ENCODE data around the gene IL1RL2.
A peak's percentile ranks its signal among the peaks of the same experiment; 100 is the strongest.

The IL1RL2 gene

DNA sequence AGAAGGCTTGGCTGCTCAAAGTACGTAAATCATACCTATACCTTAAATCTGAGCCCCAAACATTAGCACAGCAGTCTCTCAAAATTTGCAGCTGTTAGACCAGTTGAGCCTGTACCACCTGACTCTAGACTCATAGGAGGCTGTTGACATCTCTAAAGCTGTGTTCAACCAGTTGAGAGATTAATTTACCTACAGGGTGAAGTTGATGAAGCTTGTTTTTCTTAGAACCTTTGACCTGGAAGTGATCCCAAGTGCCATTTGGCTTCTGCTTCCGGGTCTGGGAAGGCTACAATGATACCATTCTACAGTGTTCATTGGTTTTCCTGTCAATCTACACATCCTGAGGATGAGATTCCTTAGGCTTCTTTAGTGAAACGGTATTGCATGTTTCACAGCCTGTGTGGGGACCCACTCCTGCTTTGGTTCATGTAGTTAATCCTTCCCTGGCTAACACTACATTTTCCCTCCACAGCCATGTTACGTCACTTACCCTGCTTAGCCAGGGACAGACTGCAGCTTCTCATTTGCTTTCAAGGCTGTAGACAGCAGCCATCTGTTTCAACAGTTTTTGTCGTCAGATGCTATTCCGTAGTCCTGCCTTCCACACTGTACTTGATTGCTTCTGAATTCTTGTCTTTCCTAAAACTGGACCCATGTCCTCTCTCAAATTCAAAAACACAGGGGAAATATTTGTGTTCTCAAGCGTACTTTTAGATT, 4.7 kb upstream of the IL1RL2 start:
- Histone ChIP-seq H3K36me3 (ENCODE audit: insufficient read depth, low read length) (no peaks in the 10 kb centered on the region), H3K27me3 (ENCODE audit: control insufficient read depth in 1 of 2, insufficient read depth in 2 of 2, low read length in 2 of 2) (peaks cover 0 to 1% of the 10 kb centered on the region in 2 donors), H3K9ac (ENCODE audit: low read length) (no peak overlapping the region), H3K9me3 (ENCODE audit: low read length) (no peaks in the 10 kb centered on the region), H3K4me3 (ENCODE audit: low read depth in 1 of 2, low read length in 2 of 2) (no peak overlapping the region), H3K4me1 (ENCODE audit: insufficient read depth, low read length) (peaks cover 4% of the 10 kb centered on the region), H3K27ac (ENCODE audit: low read depth, low read length) (no peak overlapping the region)

DNA sequence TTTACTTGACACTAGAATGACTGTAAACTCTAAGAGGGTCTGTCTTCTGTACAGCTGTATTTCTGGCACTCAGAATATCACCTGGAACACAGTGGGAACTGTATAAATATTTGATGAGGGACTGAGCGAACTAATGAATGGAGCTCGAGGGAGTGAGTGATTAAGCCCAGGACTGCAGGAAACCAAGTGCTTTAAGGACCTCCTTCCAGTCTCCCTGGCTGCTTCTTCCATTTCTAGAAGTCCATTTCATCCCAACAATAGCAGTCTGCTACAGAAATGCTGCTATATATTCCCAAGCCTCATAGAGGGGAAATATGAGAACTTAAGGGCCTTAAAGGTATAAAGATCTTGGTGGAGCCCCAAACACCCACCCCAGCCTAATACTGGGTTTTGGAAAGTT, 2.8 kb upstream of the IL1RL2 start:
- Histone ChIP-seq H3K9ac (ENCODE audit: low read length) (no peak overlapping the region), H3K9me3 (ENCODE audit: low read length) (no peaks in the 10 kb centered on the region), H3K36me3 (ENCODE audit: insufficient read depth, low read length) (no peaks in the 10 kb centered on the region), H3K4me3 (ENCODE audit: low read depth in 1 of 2, low read length in 2 of 2) (no peak overlapping the region), H3K27ac (ENCODE audit: low read depth, low read length) (no peak overlapping the region), H3K4me1 (ENCODE audit: insufficient read depth, low read length) (peaks cover 5% of the 10 kb centered on the region), H3K27me3 (ENCODE audit: control insufficient read depth in 1 of 2, insufficient read depth in 2 of 2, low read length in 2 of 2) (peaks cover 0 to 6% of the 10 kb centered on the region in 2 donors)

DNA sequence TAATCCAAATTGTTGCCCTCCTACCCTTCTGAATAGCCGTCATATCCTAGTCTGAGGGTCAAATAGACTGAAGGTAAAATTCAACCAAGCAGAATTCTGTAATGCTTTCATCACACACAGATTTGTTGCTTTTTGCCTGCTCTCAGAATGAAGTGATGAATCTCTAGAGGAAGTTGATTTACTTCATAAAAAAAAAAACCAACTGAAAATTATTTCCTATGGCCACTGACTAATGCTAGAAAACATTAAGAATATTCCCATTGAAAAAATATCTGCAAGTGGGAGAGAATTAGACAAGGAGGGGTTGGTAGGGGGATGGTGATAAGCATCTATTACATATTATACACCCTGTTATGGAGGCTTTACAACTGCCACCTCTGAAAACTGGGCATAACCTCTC, 2.3 kb upstream of the IL1RL2 start:
- H3K27me3 ChIP-seq (ENCODE audit: control insufficient read depth in 1 of 2, insufficient read depth in 2 of 2, low read length in 2 of 2): peaks cover 0 to 6% of the 10 kb centered on the region in 2 donors
- no peak overlapping the region for H3K27ac ChIP-seq (ENCODE audit: low read depth, low read length)
- no peaks in the 10 kb centered on the region for H3K36me3 ChIP-seq (ENCODE audit: insufficient read depth, low read length)
- no peaks in the 10 kb centered on the region for H3K9me3 ChIP-seq (ENCODE audit: low read length)
- peaks cover 5% of the 10 kb centered on the region for H3K4me1 ChIP-seq (ENCODE audit: insufficient read depth, low read length)
- no peak overlapping the region for H3K9ac ChIP-seq (ENCODE audit: low read length)
- no peak overlapping the region for H3K4me3 ChIP-seq (ENCODE audit: low read depth in 1 of 2, low read length in 2 of 2)

DNA sequence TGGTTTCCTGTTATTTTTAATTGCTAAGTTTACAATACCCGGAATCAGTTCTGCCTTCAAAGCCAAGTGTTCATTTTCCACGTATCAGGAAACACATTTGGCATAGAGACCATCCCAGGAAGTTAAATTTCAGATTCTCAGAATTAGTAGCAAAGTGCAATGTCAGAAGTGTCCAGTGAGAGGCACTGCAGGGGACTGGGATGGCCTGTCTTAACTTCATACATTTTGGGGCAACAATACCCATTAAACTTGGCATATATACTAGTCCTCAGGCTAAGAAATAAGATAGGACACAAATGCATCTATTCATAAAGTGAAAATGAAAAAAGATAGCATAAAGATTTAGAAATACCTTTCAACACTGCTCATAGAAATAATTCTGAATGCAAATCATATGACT, 1.5 kb upstream of the IL1RL2 start:
- Histone ChIP-seq H3K9me3 (ENCODE audit: low read length) (no peaks in the 10 kb centered on the region), H3K27me3 (ENCODE audit: control insufficient read depth in 1 of 2, insufficient read depth in 2 of 2, low read length in 2 of 2) (peaks cover 0 to 6% of the 10 kb centered on the region in 2 donors), H3K4me3 (ENCODE audit: low read depth in 1 of 2, low read length in 2 of 2) (no peak overlapping the region), H3K4me1 (ENCODE audit: insufficient read depth, low read length) (peaks cover 5% of the 10 kb centered on the region), H3K27ac (ENCODE audit: low read depth, low read length) (no peak overlapping the region), H3K36me3 (ENCODE audit: insufficient read depth, low read length) (no peaks in the 10 kb centered on the region), H3K9ac (ENCODE audit: low read length) (no peak overlapping the region)

DNA sequence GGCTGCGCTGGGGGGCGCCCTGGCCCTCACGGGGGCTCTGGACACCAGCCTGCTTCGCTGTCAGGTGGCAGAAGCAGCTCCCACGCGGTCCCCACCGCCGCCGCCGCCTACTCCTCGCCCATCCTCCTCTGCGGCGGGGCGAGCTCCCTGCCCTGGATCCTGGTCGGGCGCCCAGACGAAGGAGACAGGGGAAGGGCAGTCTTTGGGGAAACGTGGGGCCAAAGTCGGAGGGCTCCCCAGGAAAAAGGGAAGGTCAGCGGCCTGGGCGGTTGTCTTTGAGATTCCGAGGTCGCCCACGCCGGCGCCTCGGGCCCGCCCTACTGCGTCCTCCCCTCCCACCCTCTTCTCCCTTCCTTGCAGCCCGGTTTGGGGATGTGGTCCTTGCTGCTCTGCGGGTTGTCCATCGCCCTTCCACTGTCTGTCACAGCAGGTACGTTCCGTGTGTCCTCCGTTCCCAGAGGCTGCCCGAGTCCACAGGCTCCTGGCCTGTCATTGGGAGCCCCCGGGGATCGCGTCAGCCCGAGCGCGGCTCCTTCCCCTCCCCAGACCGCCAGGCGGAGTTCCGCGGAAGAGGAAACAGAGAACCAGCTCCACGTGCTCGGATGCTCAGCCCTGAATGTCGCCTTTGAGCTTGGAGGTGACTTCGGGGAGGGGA, 800 bp downstream of the IL1RL2 start:
- Histone ChIP-seq H3K4me3 (ENCODE audit: low read depth in 1 of 2, low read length in 2 of 2) (peak overlapping the region; percentile 70 to 73), H3K9me3 (ENCODE audit: low read length) (no peaks in the 10 kb centered on the region), H3K9ac (ENCODE audit: low read length) (peak overlapping the region; percentile 43), H3K36me3 (ENCODE audit: insufficient read depth, low read length) (no peaks in the 10 kb centered on the region), H3K27ac (ENCODE audit: low read depth, low read length) (peak overlapping the region; percentile 14), H3K27me3 (ENCODE audit: control insufficient read depth in 1 of 2, insufficient read depth in 2 of 2, low read length in 2 of 2) (peaks cover 0 to 6% of the 10 kb centered on the region in 2 donors), H3K4me1 (ENCODE audit: insufficient read depth, low read length) (peaks cover 5% of the 10 kb centered on the region)

DNA sequence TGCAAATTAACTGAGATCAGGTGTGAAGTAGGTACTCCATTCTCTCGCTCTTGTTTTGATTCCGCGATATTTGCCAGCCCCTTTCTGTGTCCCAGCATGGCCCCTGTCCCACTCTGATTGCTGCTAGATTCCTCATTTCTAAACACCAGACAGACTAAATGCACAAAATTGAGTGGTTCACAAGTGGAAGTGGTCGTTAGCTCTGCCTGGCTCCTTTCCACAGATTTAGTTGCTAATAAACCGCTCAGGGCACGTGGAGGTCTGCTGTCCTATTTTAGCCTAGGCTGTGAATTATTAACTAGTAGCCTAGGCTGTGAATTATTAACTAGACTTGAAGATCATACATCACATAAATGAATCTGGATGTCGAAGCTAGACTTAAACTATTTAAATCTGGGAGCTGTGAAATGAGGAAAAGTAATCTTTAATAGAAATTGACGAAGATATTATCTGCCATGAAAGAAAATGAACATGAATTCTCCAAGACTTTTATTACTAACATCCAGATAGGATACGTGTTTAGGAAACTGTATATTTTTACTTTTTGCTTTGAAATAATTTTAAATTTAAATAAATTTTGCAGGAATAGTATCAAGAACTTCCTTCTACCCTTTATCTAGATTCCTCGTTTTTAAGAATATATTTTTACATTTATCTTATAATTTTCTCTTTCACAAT, 3.7 kb downstream of the IL1RL2 start:
- H3K4me1 ChIP-seq (ENCODE audit: insufficient read depth, low read length): peaks cover 5% of the 10 kb centered on the region
- no peaks in the 10 kb centered on the region for H3K9me3 ChIP-seq (ENCODE audit: low read length)
- H3K4me3 ChIP-seq (ENCODE audit: low read depth in 1 of 2, low read length in 2 of 2): no peak overlapping the region
- H3K27me3 ChIP-seq (ENCODE audit: control insufficient read depth in 1 of 2, insufficient read depth in 2 of 2, low read length in 2 of 2): peaks cover 0 to 6% of the 10 kb centered on the region in 2 donors
- H3K36me3 ChIP-seq (ENCODE audit: insufficient read depth, low read length): no peaks in the 10 kb centered on the region
- H3K27ac ChIP-seq (ENCODE audit: low read depth, low read length): no peak overlapping the region
- H3K9ac ChIP-seq (ENCODE audit: low read length): no peak overlapping the region

DNA sequence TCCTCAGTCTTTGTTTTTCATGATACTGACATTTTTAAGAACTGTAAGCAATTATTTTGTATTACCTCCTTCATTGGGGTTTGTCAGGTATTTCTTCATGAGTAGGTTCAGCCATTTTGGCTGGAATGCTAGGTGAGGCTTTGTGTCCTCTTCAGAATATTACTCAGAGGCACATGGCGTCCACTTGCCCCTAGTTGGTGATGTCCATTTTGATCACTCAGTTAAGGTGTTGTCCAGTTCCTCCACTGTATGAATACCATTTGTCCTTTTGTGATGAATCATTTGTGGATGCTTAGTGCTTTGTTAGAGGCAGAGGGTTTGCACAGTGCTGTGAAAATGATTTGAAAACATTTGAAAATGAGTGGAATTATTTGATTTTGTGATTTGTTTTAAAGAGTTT, 4.7 kb downstream of the IL1RL2 start:
- Histone ChIP-seq H3K27ac (ENCODE audit: low read depth, low read length) (no peak overlapping the region), H3K4me1 (ENCODE audit: insufficient read depth, low read length) (peaks cover 5% of the 10 kb centered on the region), H3K27me3 (ENCODE audit: control insufficient read depth in 1 of 2, insufficient read depth in 2 of 2, low read length in 2 of 2) (peaks cover 0 to 6% of the 10 kb centered on the region in 2 donors), H3K9ac (ENCODE audit: low read length) (no peak overlapping the region), H3K4me3 (ENCODE audit: low read depth in 1 of 2, low read length in 2 of 2) (no peak overlapping the region), H3K9me3 (ENCODE audit: low read length) (no peaks in the 10 kb centered on the region), H3K36me3 (ENCODE audit: insufficient read depth, low read length) (no peaks in the 10 kb centered on the region)

DNA sequence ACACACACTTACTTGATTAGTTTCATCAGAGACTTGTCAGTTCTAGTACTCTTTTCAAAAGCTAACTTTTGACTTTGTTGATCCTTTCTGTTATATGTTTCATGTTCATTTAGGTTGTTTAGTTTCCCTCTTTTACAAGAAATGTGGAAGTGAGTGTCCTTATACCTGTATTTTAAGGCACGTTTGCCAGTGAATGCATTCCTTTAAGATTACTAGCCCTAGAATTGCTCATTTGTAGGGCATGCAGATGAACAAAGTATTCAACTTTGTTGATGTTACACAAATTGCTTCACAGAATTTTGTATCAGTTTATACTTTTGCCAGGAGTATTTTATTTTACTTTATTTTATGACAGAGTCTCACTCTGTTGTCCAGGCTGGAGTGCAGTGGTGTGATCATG, 6.3 kb downstream of the IL1RL2 start:
- Histone ChIP-seq H3K4me1 (ENCODE audit: insufficient read depth, low read length) (no peaks in the 10 kb centered on the region), H3K27me3 (ENCODE audit: control insufficient read depth in 1 of 2, insufficient read depth in 2 of 2, low read length in 2 of 2) (no peaks in the 10 kb centered on the region), H3K27ac (ENCODE audit: low read depth, low read length) (no peak overlapping the region), H3K9ac (ENCODE audit: low read length) (no peak overlapping the region), H3K9me3 (ENCODE audit: low read length) (no peaks in the 10 kb centered on the region), H3K36me3 (ENCODE audit: insufficient read depth, low read length) (no peaks in the 10 kb centered on the region), H3K4me3 (ENCODE audit: low read depth in 1 of 2, low read length in 2 of 2) (no peak overlapping the region)

DNA sequence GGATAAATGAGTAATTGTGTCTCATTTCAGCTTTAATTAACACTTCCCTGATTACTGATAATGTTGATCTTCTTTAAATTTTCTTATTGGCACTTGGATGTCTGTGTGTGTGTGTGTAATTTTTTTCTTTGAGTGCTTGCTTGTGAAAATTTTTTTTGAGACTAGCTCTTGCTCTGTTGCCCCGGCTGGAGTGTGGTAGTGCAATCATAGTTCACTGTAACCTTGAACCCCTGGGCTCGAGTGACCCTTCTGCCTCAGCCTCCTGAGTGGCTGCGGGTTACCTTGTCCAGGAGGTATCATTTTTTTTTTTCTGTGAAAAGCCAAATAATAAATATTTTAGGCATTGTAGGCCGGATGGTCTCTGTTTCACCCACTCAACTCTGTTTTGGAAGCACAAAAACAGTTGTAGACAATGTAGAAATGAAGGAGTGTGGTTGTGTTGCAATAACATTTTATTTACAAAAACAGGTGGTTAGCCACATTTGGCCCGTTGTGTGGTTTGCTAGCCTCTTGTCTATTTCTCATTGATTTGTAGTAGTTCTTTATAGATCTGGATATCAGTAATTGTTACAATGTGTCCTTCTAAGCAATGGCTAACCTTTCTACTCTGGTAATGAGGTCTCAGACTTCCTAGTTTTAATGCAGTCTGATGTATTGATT, 7.9 kb downstream of the IL1RL2 start:
- Histone ChIP-seq H3K27me3 (ENCODE audit: control insufficient read depth in 1 of 2, insufficient read depth in 2 of 2, low read length in 2 of 2) (no peaks in the 10 kb centered on the region), H3K9ac (ENCODE audit: low read length) (no peak overlapping the region), H3K4me3 (ENCODE audit: low read depth in 1 of 2, low read length in 2 of 2) (no peak overlapping the region), H3K4me1 (ENCODE audit: insufficient read depth, low read length) (no peaks in the 10 kb centered on the region), H3K27ac (ENCODE audit: low read depth, low read length) (no peak overlapping the region), H3K9me3 (ENCODE audit: low read length) (no peaks in the 10 kb centered on the region), H3K36me3 (ENCODE audit: insufficient read depth, low read length) (no peaks in the 10 kb centered on the region)

DNA sequence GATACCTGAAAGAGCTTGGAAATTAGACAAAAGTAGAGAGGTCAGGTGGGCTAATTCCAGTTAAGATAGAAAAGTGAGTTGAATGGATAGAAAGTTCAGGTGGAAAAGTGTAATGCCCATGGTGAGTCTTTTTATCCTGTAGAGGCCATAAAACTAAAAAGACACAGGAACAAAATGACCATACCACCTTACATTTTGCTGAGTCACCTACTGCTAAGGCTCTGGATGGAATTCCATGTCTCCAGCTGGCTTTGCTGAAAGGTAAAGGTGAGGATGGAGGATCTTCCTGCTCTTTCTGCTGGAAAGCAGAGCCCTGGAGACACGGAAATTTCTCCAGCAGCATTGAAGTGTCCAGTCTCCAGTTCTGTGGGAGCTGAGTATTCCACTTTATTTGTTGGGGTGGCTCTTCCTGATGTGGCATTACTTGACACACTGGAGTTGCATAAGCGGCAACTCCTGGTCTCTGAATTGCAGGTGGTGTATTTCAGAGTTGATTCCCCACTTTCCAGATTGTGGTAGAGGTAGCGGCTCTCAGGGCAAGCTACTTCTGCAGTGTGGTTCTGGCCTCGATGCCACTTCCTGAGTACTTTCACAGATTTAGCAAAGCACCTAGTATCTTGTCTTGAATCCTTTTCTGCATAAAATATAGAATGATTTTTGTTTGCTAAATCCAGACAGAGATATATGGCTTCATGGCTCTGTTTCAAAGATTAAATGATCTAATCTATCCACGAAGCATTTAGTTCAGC, 10.7 kb downstream of the IL1RL2 start:
- Histone ChIP-seq H3K9ac (ENCODE audit: low read length) (no peak overlapping the region), H3K4me3 (ENCODE audit: low read depth in 1 of 2, low read length in 2 of 2) (no peak overlapping the region), H3K27ac (ENCODE audit: low read depth, low read length) (no peak overlapping the region), H3K36me3 (ENCODE audit: insufficient read depth, low read length) (no peaks in the 10 kb centered on the region), H3K27me3 (ENCODE audit: control insufficient read depth in 1 of 2, insufficient read depth in 2 of 2, low read length in 2 of 2) (no peaks in the 10 kb centered on the region), H3K4me1 (ENCODE audit: insufficient read depth, low read length) (no peaks in the 10 kb centered on the region), H3K9me3 (ENCODE audit: low read length) (no peaks in the 10 kb centered on the region)

DNA sequence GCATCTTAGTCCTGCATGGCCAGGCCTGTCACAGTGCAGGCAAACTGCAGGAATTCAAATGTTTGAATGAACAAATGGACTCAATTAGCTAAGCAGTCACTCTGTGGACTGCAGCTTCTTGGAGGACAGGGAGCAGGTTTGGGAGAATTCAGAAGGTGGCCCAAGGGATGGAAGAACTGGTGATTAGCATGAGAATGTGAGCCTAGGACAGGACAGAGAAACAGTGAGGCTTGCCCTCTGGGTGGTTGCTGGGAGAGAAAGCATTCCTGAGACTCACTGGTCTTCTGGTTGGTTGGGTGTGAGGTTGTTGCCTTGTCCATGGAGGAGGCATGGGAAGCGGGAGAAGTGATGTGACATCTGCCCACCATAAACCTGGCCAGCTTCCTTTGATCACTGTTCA, 13.7 kb downstream of the IL1RL2 start:
- Histone ChIP-seq H3K36me3 (ENCODE audit: insufficient read depth, low read length) (no peaks in the 10 kb centered on the region), H3K9me3 (ENCODE audit: low read length) (no peaks in the 10 kb centered on the region), H3K27me3 (ENCODE audit: control insufficient read depth in 1 of 2, insufficient read depth in 2 of 2, low read length in 2 of 2) (no peaks in the 10 kb centered on the region), H3K4me3 (ENCODE audit: low read depth in 1 of 2, low read length in 2 of 2) (no peak overlapping the region), H3K9ac (ENCODE audit: low read length) (no peak overlapping the region), H3K27ac (ENCODE audit: low read depth, low read length) (no peak overlapping the region), H3K4me1 (ENCODE audit: insufficient read depth, low read length) (no peaks in the 10 kb centered on the region)

All from muscle layer of colon (tissue), 2 donors.